ENCODE results near the gene CAMK4.

CAMK4 gene

DNA sequence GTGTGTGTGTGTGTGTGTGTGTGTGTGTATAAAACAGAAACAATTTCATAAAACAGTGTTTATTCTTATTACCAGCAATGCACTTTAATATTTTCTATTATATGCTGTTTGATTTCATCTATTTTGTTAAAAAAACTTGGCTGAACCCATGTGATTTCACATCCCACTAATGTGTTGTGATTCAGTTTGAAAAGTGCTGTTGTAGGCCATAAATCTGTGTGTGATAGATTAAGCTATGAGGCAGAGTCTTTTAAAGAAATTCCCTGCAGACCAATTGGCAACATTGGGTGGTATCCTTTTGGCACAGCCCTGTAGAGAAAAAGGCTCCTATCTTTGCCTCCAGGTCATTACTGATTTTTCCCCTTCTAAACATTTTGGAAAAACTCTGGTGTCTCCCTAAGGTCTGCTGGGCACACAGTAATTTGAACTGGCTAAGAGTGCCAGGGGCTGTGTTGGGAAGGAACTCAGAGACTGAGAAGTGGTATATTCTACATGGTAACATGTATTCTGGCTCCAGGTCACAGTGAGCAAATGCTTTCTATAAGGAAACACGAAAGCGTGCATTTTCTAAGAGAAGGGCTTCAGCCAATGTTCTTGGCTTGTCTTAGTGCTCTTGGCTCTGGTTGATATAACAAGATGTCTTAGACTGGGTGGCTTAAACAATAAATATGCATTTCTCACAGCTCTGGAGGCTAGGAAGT, 4.5 kb downstream of the CAMK4 start:
- in situ Hi-C loops (cut with MboI; ENCODE audit: low sequenced_read_pairs): no loop called here

DNA sequence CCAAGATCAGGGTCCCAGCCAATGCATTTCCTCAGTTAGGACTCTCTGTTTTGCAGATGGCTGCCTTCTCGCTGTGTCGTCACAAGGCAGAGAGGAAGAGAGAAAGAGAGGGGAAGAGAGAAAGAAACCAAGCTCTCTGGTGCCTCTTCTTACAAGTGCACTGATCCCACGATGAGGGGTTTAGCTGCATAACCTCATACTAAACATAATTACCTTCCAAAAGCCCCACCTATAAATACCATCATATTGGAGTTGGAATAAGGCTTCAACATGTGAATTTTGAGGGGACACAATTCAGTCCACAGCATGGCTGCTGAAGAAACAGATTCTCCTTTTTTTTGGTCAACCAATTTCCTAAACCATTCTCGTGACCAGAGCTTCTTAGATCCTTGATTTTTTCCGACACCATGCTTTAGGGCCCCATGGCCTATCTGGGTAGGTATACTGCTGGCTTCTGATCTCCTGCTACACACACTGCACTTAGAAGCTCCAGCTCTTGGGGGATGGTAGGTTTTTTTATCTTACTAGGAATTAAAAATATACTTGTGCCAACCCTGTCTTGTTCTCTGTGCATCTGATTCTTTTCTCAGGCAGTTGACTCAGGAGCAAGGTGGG, 5.1 kb downstream of the CAMK4 start:
- in situ Hi-C loops (cut with MboI; ENCODE audit: low sequenced_read_pairs): no loop called here

DNA sequence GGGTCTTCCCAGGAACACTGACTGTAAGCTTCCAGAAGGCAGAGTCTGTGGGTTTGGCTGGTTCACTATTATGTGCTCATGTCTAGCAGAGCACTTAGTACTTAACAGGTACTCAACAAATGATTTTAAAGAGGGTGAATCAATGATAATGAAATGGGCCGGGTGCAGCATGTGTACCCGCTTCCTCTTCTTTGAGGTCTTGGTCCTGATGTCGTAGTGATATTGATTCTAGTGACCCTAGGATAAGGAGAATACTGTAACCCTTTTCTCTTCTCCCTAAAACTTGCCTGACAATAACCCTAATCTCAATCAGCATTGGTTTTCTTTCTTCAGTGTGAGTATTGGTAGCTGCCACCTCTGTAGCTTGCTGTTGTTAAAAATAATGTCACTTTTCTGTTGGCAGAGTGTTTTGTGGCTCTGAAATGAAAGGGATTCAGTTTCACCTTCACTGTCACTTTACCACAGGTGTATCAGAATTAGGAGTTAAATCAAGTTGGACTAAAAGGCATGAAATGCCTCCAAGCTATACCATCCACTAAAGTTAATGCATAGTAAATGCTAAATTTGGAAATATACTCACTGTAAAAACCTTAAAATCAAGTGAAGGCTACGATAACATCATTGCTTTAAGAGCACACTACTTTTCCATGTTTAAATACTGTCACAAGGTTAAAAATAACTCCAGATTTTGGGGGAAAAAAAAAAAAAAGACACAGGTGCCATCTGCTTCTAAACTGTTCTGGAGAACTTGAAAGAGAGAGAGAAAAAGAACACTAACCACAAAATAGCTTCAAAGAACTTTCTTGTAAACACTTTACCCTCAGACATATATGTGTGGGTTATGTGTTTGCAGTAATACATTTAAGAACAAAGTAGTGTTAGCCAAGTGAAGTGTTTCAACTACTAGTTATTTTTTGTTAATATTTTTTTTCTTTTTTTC, 6.0 kb downstream of the CAMK4 start:
- in situ Hi-C loops (cut with MboI; ENCODE audit: low sequenced_read_pairs): no loop called here

DNA sequence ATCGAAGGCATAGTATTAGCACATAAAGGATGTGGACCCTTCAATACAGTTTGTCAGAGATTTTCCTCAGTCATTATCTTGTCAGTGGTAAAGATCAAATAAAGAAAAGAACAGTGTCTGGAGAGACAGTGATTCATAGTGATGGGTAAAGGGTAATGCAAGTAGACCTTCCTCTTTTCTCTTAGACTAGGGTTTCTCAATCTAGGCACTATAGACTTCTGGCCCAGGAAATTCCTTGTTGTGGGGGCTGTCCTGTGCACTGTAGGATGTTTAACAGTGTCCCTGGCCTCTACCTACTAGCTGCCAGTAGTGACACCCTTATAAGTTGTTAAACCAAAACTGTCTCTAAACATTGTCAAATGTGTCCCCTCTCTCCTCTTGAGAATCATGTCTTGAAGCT, 6.9 kb downstream of the CAMK4 start:
- in situ Hi-C loops (cut with MboI; ENCODE audit: low sequenced_read_pairs): no loop called here

DNA sequence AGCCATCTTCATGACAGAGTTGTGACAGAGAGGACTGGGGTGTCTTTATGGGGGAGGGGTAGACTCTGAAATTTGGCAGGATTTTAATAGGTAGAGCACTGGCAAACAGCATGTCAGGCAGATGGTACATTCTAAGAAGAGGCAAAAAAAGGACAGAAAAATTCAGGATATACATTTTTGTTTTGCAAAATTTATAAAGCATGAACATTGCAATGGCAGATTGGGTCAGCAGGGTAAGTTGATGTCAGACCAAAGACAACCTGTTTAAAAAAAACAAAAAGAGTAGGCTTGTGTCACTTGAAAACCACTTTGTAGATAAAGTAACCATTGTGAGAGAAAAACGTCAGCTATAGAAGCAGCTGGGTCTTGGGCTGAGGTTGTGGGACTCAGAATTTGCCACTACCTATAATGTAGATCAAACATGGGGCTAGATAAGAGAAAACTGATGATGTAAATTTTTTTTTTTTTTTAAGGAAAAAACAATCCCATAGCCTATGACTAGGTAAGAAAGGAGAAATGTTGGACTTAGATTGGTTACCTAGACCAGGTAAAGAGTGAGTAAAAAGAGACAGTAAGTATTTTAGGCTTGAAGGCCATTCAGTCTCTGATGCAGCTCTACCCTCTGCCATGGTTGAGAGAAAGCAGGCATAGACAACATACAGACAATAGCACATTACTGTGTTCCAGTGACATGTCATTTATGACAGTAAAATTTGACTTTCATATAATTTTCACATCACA, 8.3 kb downstream of the CAMK4 start:
- in situ Hi-C loops (cut with MboI; ENCODE audit: low sequenced_read_pairs): no loop called here

DNA sequence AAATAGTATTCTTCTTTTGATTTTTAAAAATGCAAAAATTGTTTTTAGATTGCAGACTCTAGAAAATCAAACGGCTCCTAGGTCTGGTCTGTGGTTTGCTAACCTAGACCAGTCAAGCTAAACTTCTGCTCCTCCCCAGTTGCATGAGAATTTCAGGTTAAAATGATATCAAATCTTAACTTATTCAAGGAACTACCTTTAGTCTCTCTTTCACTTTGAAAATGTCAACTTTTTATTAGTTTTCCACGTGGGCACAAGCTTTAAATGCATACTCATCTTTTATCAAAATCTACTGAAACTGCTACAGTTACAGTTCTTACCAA, 8.8 kb downstream of the CAMK4 start:
- in situ Hi-C loops (cut with MboI; ENCODE audit: low sequenced_read_pairs): no loop called here

DNA sequence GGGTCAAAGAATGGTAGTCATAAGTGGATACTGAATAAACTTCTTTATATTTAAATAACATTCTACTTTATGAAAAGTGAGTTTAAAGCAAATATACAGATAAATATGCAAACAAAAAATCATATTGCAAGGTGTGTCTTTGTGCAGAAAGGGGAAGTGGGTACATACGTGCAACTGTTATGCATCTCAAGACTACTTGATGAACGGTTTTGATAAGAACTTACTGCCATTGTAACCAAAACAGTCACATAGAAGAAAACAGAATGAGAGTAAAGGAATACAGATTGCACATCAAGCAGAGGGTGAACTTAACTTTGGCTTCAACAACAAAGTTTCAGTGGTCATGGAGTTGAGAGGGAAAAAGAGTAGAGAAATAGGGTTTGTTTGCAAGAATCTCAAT, 9.9 kb downstream of the CAMK4 start:
- in situ Hi-C loops (cut with MboI; ENCODE audit: low sequenced_read_pairs): no loop called here

DNA sequence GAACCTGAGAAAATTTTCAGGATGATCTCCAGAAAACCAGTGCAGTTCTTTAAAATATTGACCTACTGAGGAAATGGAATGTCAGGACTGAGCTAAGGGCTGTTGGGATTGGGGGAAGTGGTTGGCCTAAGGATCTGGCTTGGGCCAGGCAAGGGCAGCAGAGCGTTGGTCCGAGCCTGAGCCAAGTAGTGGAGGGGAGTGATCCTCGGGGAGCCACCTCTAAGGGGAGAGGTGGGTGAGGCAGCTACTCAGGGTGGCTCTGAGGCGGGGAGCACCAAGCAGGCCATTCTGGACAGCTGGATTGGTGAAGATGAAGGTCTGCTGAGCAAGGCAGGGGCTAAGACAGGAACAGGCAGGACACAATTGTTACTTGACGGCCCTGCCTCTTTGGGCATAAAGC, 11.5 kb downstream of the CAMK4 start:
- in situ Hi-C loops (cut with MboI; ENCODE audit: low sequenced_read_pairs): no loop called here

DNA sequence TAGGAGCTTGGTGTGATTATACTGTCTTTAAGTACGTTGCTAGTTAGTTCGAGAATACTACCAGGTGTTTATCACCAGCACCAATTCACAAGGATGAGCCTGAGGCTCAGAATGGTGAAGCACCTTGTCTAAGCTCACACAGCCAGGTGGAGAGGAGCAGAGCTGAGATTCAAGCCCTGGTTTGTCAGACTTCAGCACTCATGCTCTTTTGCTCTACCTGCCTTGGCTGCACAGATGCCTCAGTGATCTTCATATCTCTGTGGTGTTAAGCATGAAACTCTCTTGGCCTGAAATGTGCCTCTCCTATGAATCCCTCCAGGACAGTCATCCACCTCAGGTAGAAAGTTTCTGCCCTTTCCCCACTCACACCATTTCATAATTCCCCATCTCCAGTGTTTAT, 12.2 kb downstream of the CAMK4 start:
- in situ Hi-C loops (cut with MboI; ENCODE audit: low sequenced_read_pairs): no loop called here

DNA sequence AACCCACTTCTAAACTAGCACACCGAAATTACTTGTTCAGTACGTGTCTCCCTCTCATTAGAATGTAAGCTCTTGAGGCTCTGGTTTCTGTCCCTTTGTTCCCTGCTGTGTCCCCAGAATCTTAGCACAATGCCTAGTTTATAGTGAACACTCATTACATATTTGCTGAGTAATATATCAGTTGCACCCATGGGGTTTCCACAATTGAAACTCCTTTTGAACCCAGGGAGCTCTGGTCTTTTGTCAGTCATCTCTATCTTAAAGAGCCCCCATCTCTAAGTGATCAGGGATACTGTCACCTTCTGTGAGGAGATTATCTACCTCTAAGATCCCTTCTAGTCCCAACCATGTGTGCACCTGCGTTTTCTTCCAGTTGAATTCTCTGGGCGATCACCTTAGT, 12.8 kb downstream of the CAMK4 start:
- in situ Hi-C loops (cut with MboI; ENCODE audit: low sequenced_read_pairs): no loop called here

DNA sequence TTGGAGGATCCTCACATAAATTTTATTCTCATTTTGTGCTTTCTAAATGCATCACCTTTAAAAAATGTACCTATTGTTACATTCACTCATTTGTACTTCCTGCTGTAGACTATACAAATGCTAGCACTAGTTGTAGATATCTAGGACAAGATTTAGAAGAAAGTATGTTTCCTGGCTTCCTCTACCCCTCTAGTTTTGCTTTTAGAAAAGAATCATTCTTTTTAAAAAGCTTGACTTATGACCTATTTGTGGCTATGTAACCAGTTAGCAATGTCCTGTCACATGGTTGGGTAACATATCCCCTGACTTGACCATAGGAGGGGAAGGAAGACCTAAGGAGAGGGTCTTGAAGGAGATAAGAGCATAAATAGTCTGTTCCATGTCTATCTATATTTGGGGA, 13.3 kb downstream of the CAMK4 start:
- in situ Hi-C loops (cut with MboI; ENCODE audit: low sequenced_read_pairs): no loop called here

DNA sequence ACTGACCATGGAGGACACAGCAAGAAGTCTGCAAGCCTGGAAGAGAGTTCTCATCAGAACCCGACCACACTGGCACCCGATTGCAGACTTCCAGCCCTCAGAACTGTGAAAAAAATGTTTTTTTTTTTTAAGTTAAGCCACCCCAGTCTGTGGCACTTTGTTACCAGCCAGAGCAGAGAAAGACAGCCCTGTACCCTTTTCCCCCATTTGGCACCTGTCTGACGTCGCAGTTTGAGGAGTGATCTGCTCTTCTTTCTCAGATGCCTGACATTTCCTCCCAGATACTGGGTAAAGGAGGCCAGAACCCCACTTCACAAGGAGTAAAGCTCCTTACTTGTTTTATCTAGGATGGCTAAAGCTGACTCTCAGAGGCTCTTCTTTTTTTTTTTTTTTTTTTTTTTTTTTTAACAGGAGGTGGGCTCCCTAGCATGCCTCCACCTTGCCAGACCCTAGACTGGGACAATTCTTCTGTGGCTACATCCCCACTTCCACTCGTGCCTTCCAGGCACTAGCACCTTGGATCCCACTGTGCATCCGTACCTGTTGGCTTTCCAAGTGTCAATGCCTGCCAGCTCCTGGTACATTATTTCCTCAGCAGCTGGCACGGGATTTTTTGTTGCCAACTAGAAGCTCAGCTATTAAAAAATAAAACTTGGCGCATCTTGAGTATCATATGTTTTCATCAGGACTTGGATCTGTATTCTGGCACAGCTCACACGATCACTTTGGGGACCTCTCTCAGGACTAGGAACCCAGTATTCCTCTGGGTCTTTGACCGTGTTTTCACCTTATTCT, 14.4 kb downstream of the CAMK4 start:
- in situ Hi-C loops (cut with MboI; ENCODE audit: low sequenced_read_pairs): no loop called here

DNA sequence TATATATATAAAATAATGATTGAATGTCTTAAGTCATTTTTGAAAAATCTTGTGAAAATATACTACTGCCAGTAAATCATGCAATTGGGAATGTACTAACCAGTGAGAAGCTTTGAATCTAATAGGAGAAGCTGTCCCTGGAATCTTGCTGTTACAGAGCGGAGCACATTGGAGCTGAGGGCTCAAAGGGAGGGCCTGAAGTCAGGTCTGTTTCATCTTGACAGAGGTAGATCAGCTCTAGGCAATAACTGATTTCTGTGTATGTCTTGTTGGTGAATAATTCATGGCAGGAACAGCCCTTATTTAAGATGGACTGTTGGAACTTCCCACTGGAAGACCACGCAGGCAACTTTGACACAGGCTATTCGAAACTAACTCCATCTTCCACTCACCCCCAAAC, 17.5 kb downstream of the CAMK4 start:
- in situ Hi-C loops (cut with MboI; ENCODE audit: low sequenced_read_pairs): no loop called here

DNA sequence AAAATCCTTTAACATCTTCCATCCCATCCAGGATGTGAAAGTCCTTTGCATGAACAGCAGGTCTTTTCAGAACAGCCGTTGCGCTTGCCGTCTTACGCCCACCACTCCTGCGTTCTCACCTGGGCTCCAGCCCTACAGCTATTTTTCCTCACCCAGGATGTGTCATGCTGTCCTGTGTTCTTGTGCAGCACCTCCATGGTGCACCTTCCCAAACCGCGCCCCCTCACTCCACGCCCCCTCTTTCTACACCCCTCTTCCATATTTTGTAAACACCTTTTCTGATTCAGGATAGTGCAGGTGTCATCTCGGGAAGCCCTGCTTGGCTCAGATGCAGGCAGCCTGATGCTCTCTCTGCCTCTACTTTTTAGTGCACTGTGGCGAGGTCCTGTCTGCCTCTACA, 18.4 kb downstream of the CAMK4 start:
- in situ Hi-C loops (cut with MboI; ENCODE audit: low sequenced_read_pairs): no loop called here

DNA sequence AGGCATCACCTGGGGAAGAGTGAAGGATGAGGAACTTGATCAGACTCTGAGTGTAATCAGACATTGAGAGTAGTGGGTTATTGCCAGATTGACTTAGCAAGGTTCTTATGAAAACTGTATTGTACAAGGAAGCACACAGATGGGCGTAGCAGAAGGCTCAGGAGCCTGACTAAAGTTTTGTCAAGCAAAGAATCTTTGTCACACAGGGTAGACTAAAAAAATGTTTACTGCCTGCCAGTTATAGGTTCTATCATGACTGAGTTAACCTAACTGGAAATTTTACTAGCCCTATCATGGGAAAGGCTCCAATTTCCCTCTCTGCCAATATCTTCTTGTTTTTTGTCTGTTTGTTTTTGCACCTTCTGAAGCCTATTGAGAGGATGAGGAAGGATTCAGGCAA, 19.1 kb downstream of the CAMK4 start:
- in situ Hi-C loops (cut with MboI; ENCODE audit: low sequenced_read_pairs): no loop called here

DNA sequence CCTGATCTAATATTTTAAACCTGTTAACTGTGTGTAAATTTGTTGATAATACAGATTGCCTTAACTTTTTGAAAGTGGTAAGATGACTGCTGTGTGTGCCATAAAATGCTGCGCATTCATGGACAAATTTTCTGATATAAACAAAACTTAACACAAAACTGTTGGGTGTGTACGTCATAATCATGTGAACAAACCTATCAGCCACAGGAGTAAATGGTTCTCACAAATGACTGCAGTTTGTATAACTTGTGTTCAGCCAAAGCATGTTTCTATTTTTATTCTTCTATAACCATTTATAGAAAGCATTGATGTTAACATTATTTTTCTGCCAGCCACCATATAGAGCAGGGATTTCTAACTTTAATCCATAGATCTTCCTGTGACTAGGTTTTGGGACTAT, 21.5 kb downstream of the CAMK4 start:
- in situ Hi-C loops (cut with MboI; ENCODE audit: low sequenced_read_pairs): no loop called here

DNA sequence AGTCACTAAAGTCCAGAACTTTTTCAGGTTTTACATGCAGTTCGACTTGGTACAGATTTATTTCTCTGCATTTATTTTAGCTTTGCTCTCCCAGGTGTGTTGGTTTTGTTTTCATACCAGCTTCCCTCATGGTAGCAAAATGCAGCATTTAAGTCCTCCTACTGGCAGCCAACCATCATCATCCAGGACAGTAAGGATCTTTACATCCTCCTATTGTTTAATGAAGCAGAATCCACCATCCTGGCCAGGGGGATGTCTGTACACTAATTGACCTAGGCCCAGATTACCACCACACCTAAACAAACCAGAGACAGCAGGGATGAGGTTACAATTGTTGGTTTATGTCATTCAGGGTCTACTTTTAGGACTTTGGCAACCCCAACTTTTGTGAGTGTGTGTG, 22.3 kb downstream of the CAMK4 start:
- in situ Hi-C loops (cut with MboI; ENCODE audit: low sequenced_read_pairs): no loop called here

DNA sequence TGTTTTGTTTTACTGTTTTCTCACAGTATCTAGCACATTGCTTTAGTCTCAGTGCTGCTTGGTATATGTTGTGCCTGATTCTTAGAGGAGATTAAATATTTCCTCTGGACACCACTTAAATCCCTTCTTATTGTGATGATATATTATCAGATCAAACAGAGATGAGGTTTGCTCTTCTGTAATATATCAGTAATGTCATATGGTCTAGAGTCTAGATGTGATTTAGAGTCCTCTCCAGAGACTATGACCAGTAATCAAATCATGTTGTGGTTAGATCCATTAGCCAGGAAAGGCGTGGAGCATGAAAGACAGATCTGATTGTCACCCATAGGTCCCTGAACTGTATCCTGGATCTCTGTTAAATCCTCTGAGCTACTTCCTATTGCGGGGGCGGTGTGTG, 24.4 kb downstream of the CAMK4 start:
- in situ Hi-C loops (cut with MboI; ENCODE audit: low sequenced_read_pairs): no loop called here

DNA sequence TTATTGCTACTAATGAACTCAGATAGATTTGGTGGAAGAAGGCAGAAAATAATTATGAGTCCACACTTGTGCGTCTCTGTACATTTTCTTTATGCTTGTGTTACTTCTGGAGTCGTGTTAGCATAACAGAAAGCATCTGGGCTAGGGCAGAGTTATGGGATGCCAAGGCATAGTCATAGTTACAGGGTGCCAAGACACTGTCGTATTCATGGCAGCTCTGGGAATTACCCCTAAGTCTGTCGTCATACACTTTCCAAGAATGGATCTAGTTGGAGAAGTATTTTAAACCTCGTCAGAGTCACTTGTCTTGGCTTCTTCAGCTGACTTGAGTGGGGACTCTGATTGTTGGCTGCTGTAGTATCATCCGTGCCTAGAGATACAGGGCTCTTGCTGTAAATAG, 27.7 kb downstream of the CAMK4 start:
- in situ Hi-C loops (cut with MboI; ENCODE audit: low sequenced_read_pairs): no loop called here

DNA sequence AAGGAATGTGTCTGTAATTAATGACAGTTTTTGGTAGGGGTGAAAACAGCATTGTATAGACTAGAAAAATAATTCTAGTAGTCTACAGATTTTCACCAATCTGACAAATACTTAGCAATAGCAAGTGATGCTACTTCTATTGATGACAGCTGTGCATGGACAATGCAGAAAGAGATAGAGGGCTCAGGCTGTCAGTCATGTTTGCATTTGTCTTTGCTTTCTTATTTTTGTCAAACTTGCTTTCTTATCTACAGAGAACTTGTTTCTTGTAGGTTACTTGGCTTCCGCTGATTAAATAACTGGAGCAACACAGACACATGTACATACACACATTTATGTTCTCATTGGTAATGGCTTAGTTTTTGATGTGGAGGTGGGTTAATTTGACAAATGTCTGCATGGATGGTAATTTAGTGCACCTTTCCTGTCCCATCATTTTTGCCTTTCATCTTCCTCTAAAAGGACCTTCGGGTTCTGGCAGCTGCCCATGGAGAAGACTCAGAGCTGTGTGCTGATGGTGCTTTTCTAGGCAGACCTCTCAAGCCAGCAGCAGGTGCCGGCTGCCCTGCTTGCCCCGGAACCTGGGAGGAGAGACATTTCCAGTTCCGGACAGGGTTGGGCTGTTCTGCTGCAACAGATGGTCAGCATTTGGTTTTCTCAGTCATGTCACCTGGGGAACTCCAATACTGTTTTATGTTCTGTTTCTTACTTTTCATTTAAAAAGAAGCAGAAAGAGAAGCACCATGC, 28.8 kb downstream of the CAMK4 start:
- in situ Hi-C loops (cut with MboI; ENCODE audit: low sequenced_read_pairs): no loop called here
